Fibroblast of villous mesenchyme (primary cell): ENCODE results near the gene POT1. TPM values are rescaled to one million over a fixed set of nuclear protein-coding genes. Genes with fewer than 3 reads are reported as not detected.

Source experiments
- DNase-seq: peaks from one replicate; pipeline ENCODE4 v3.0.0-alpha.2; 2010; ENCODE audit warnings: low read depth
- H3K4me3 ChIP-seq: 2 replicates; pipeline ENCODE4 v1.5.1; 2011; ENCODE audit warnings: low read depth, mild to moderate bottlenecking, low read length
- total RNA-seq: library from RNA; depleted of rRNA; stranded (reverse); fragments of >200 nt; gene quantifications from 2 replicates; pipeline ENCODE4 v1.2.3, GENCODE V29; 2012
- TF ChIP-seq, protein P1 (sequence below): IDR thresholded peaks from 2 replicates; pipeline ENCODE4 v1.5.1; 2012; ENCODE audit warnings: low read depth, mild to moderate bottlenecking, low read length; ENCODE audit not compliant: insufficient read depth

The POT1 gene
- total RNA-seq, 1 donor, result 36.7 TPM

GRCh38 chr7:124813994-124814798 lies 115.4 kb downstream of the POT1 start:
- no peak overlapping the region for H3K4me3 ChIP-seq
- DNase-seq, result no peak
- TF ChIP-seq, protein P1, sequence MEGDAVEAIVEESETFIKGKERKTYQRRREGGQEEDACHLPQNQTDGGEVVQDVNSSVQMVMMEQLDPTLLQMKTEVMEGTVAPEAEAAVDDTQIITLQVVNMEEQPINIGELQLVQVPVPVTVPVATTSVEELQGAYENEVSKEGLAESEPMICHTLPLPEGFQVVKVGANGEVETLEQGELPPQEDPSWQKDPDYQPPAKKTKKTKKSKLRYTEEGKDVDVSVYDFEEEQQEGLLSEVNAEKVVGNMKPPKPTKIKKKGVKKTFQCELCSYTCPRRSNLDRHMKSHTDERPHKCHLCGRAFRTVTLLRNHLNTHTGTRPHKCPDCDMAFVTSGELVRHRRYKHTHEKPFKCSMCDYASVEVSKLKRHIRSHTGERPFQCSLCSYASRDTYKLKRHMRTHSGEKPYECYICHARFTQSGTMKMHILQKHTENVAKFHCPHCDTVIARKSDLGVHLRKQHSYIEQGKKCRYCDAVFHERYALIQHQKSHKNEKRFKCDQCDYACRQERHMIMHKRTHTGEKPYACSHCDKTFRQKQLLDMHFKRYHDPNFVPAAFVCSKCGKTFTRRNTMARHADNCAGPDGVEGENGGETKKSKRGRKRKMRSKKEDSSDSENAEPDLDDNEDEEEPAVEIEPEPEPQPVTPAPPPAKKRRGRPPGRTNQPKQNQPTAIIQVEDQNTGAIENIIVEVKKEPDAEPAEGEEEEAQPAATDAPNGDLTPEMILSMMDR, result no peak

DNA sequence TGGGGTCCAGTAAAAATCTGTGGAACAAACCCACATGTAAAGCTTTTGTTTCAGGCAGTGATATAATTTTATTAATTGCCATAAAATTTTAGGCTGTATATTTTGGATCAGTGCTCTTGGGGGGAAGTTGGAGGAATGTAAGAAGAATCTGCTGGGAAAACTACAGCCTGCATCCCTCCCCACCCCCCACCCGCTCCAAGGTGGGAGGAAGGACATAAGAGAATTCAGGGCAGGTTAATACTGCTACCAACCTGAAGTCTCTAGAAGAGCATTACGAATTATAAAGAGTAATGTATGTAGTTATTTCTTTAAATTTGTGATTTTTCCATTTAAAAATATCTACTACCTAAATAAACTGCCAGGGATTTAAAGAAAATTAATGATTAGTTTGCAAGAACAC lies 116.9 kb downstream of the POT1 start:
- TF ChIP-seq, protein P1, result no peak
- no peak overlapping the region for H3K4me3 ChIP-seq
- DNase-seq, result no peak

DNA sequence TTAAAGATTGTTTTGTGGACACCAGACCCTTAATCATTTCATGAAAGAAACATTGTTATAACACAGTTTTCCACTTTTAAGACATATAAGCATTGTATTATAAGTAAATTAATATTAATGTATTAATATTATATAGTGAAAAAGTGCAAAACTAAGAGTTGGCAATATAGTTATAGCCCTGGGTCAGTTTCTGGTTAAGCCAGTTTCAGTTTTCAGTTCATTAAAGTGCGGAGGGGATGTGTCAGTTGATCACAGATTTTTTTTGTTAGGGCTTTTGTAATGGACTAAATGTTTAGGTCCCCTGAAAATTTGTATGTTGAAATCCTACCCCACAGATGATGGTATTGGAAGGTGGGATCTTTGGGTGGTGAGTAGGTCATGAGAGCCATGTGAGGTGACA lies 118.3 kb downstream of the POT1 start:
- TF ChIP-seq, protein P1, result no peak
- DNase-seq, result no peak
- no peak overlapping the region for H3K4me3 ChIP-seq

- TF ChIP-seq, protein P1, result no peak
Observed at GRCh38 chr7:124810605-124811004, 119.0 kb downstream of the POT1 start.

GRCh38 chr7:124808206-124808605 lies 121.4 kb downstream of the POT1 start:
- no peak for DNase-seq
- TF ChIP-seq, protein P1, result no peak

More at GRCh38 chr7:124810605-124811004, 119.0 kb downstream of the POT1 start:
- DNase-seq, result no peak
- H3K4me3 ChIP-seq, result no peak overlapping the region

DNA sequence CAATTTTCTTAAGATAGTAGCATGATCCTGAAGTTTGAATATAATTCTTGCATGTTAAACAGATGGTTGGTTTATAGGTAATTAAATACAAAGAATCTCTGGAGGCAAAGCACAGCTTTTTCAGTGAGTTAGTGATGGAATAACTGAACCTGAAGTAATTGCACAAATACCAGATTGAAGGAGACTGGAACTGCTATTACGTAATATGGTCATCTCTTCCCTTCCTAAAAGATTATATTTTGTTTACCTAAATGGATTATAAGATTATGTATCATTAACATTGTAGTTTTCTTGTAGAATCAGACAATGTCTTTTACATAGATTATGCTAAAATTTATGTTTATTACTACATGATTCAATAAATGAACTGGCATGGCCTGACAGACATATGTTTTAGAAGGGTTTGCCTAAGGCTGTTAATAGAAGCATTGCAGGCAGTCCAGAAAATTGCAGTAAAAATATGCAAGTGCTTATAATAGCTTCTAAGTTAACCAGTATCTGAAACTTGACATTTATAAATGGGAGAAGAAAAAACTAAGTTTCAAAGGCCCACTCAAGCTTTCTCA lies 128.2 kb downstream of the POT1 start:
- TF ChIP-seq, protein P1, result no peak
- no peak overlapping the region for H3K4me3 ChIP-seq
- peak; percentile 10 for DNase-seq

More at GRCh38 chr7:124808206-124808605, 121.4 kb downstream of the POT1 start:
- H3K4me3 ChIP-seq, result no peak overlapping the region
